ENCODE results near the gene TPH2. TPM values are rescaled to one million over a fixed set of nuclear protein-coding genes. Genes with fewer than 3 reads are reported as not detected.

TPH2 gene
- total and polyA plus RNA-seq, 4 donors, result not detected

- H3K27ac ChIP-seq (ENCODE audit: low read depth in 1 of 2, low read length in 2 of 2), result no peak overlapping the region
- H3K36me3 ChIP-seq (ENCODE audit: control insufficient read depth in 4 of 4, insufficient read depth in 3 of 4, low read depth in 1 of 4, low read length in 3 of 4), result peaks cover 0 to 3% (median 0%) of the 10 kb centered on the region in 4 donors
- no peaks in the 10 kb centered on the region for H3K4me1 ChIP-seq (ENCODE audit: control insufficient read depth in 4 of 4, insufficient read depth in 4 of 4, low read length in 3 of 4)
- H3K9ac ChIP-seq (ENCODE audit: low read depth in 1 of 2, low read length in 2 of 2), result no peak overlapping the region
- peaks cover 0 to 15% (median 3%) of the 10 kb centered on the region in 4 donors for H3K9me3 ChIP-seq (ENCODE audit: control insufficient read depth in 4 of 4, low read length in 3 of 4)
- no peaks in the 10 kb centered on the region for H3K27me3 ChIP-seq (ENCODE audit: control insufficient read depth in 4 of 4, insufficient read depth in 4 of 4, low read length in 3 of 4)
- DNase-seq (ENCODE audit: low spot score), result no peak
- H3K4me3 ChIP-seq (ENCODE audit: low read depth in 1 of 3, low read length in 3 of 3), result no peak overlapping the region
- TF ChIP-seq, protein P1, sequence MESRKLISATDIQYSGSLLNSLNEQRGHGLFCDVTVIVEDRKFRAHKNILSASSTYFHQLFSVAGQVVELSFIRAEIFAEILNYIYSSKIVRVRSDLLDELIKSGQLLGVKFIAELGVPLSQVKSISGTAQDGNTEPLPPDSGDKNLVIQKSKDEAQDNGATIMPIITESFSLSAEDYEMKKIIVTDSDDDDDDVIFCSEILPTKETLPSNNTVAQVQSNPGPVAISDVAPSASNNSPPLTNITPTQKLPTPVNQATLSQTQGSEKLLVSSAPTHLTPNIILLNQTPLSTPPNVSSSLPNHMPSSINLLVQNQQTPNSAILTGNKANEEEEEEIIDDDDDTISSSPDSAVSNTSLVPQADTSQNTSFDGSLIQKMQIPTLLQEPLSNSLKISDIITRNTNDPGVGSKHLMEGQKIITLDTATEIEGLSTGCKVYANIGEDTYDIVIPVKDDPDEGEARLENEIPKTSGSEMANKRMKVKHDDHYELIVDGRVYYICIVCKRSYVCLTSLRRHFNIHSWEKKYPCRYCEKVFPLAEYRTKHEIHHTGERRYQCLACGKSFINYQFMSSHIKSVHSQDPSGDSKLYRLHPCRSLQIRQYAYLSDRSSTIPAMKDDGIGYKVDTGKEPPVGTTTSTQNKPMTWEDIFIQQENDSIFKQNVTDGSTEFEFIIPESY (IDR thresholded peaks at IDR 0.05), result no peak
- no peak for TF ChIP-seq FOXA1 (IDR thresholded peaks at IDR 0.05)
- no peak for TF ChIP-seq FOXA2 (IDR thresholded peaks at IDR 0.05)
- no peak for TF ChIP-seq RAD21 (IDR thresholded peaks at IDR 0.05)
- TF ChIP-seq TAF1 (conservative IDR thresholded peaks at IDR 0.05), result no peak
- TF ChIP-seq JUND (IDR thresholded peaks at IDR 0.05), result no peak
- TF ChIP-seq, protein P2, sequence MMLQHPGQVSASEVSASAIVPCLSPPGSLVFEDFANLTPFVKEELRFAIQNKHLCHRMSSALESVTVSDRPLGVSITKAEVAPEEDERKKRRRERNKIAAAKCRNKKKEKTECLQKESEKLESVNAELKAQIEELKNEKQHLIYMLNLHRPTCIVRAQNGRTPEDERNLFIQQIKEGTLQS (IDR thresholded peaks at IDR 0.05), result no peak
- no peak for TF ChIP-seq HNF4G (IDR thresholded peaks at IDR 0.05)
- no peak for TF ChIP-seq GABPA (IDR thresholded peaks at IDR 0.05 in 1 of 2, conservative IDR thresholded peaks at IDR 0.05 in 1 of 2)
- no peak for TF ChIP-seq RXRA (IDR thresholded peaks at IDR 0.05)
- no peak for TF ChIP-seq EGR1 (IDR thresholded peaks at IDR 0.05; ENCODE audit: low read depth in 2 of 2)
- no peak for TF ChIP-seq REST (IDR thresholded peaks at IDR 0.05)
- no peak for TF ChIP-seq NR2F2 (IDR thresholded peaks at IDR 0.05)
- TF ChIP-seq, protein P3, sequence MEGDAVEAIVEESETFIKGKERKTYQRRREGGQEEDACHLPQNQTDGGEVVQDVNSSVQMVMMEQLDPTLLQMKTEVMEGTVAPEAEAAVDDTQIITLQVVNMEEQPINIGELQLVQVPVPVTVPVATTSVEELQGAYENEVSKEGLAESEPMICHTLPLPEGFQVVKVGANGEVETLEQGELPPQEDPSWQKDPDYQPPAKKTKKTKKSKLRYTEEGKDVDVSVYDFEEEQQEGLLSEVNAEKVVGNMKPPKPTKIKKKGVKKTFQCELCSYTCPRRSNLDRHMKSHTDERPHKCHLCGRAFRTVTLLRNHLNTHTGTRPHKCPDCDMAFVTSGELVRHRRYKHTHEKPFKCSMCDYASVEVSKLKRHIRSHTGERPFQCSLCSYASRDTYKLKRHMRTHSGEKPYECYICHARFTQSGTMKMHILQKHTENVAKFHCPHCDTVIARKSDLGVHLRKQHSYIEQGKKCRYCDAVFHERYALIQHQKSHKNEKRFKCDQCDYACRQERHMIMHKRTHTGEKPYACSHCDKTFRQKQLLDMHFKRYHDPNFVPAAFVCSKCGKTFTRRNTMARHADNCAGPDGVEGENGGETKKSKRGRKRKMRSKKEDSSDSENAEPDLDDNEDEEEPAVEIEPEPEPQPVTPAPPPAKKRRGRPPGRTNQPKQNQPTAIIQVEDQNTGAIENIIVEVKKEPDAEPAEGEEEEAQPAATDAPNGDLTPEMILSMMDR (IDR thresholded peaks at IDR 0.05; ENCODE audit: low read depth, low read length, missing input control), result no peak
- TF ChIP-seq MAX (IDR thresholded peaks at IDR 0.05), result no peak
- no peak for TF ChIP-seq YY1 (IDR thresholded peaks at IDR 0.05)
- no peak for TF ChIP-seq SP1 (IDR thresholded peaks at IDR 0.05)
- TF ChIP-seq HNF4A (conservative IDR thresholded peaks at IDR 0.05), result no peak
- 78% methylated on average over 2 of the region's 2 CpGs for WGBS
Observed at GRCh38 chr12:72041811-72042210, 103.2 kb downstream of the TPH2 start.

Data from liver (tissue), 9 donors.